Activated CD4-positive, alpha-beta T cell treated with anti-CD3 and anti-CD28 coated beads, Interleukin-2, amount 50 U/mL, for 24 hours (primary cell): Measurements from ENCODE around the gene BTBD2.

ENCODE experiments used
- DNase-seq, 2 donors: peaks; one replicate each; pipeline ENCODE4 v3.0.0-alpha.2; 2020; ENCODE audit warnings: low read depth in 1 of 2, low spot score in 1 of 2

Gene BTBD2

GRCh38 chr19:1944088-1944915, 71.2 kb downstream of the BTBD2 start:
- DNase-seq = no peak

DNA sequence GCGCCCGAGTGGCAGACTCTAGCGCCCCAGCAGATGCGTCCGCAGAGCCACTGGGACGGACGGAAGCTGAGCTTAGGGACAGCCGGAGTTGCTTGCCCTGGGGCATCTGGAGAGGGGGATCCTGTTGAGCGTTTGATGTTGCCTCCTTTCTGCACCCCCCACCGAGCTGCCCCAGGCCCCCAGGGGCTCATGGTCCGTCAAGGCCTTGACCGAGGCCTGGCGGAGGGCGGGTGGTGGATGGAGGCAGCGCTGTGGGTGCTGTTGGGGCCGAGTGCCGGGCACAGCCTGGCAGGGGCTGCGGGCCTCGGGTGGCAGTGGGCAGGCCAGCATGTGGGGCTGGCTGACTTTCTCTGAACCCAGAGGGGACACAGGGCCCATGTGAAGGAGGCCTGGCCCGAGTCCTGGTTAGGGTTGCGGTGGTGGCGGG, 71.8 kb downstream of the BTBD2 start:
- DNase-seq = no peak

DNA sequence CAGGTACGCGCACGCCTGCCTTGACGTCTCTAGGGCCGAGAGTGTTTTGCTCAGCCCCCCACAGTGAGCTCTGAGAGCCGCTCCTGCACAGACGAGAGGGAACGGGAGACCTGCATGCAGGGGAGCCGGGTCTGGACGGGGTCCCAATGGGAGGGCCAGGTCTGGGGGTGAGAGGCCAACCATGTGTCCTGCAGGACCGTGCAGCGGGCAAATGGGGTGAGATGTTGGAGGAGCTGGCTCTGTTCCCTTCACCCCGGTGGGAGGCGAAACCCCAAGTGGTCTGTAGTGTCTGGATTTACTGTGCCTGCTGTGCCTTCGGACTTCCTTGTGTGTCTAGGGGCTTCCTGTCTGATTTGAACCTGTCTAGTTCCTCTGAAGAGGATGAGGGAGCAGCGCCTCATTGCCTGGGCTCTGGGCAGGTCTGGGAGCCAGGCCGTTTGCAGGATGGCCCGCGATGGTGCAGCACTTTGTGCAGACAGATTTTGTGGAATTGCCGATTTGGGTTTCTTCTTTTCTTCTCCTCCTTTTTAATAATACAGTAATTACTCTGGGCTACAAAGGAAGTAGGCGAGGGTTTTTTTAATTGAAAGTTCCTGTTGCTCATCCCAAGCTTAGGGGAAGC, 72.5 kb downstream of the BTBD2 start:
- no peak for DNase-seq

DNA sequence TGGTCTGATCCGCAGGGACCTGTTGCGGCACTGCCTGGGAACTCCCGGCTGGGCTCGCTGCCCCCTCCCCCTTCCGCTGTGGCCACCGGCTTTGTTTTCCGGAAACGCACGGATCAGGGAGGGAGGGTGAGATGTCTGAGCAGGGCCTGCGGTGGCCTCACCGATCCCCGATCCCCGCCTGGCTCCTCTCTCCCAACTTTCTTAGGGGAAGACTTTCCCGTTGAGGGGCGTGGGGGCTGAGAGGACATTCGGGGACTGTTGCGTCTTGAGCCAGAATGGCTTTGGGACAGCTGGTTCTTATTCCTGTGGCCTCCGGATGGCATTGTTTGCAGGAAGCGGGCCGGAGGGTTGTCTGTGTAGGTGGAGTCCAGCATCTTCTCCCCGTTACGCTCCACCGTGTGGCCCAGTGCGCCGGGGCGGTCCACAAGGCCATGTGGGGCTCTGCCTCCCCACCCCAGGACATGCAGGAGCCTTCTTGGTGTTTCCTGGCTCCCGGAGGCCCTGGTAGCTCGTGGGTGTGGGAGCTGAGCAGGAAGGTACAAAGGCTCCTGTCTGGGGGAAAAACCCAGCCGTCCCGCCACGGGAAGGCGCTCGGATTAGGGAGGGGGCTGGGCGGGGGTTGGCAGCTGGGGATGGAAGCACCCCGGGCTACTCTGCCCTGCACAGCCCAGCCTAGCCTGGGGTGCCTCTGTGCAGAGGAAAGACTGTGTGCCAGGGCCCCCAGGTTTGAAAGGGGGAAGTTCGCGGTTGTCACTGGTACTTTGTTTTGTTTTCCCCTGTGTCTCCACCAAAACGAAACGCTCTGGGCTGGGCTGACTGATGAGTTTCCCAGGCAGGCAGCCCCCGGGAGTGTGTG, 73.2 kb downstream of the BTBD2 start:
- peak; percentile 32 to 60 for DNase-seq

DNA sequence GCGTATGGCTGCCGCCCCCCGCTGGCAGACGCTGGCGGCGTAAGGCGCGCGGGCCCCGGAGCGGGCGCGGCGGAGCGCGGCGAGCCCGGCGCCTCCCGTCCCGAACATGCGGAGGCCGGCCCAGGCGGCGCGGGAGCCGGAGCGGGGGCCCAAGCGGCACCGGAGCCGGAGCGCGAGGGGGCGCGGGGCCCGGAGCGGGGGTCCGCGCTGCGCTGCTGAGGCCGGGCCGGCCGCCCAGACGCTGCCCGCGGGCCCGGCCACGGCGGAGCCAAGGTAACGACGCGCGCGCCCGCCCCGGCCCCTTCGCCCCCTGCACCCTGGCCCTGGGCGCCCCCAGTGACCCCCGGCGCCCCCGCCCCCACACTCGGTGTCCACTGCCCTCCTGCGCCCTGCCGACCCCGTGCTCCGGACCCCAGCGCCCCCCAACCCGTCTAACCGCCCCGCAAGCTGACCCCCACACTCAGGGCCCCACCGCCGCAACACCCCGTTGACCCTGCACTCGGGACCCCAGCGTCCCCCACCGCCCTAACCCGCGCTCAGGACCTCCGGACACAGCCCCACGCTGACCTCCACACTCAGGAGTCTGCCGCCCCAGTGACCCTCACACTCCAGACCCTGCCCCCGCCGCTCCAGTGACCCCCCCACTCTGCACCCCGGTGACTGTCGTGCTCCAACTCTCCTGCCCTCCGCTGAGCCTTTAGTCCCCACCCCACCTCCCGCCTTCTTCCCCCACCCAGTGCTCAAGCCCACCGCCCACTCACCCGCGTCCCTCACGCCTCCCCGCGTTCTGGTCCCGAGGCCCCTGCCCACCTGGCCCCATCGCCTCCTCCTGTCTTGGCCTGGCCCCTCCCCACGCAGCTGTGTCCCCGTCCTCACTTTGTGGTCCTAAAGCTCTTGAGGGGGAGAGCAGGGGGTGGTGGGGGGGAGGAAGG, 74.1 kb downstream of the BTBD2 start, which contains the start of gene CSNK1G2:
Gene CSNK1G2 (plus strand): TSS at position 27 of the 932 bp plus-strand sequence. CDS start 28,601 bp downstream, outside the sequence.
- no peak for DNase-seq

GRCh38 chr19:1938071-1938470, 77.4 kb downstream of the BTBD2 start:
- DNase-seq = no peak

DNA sequence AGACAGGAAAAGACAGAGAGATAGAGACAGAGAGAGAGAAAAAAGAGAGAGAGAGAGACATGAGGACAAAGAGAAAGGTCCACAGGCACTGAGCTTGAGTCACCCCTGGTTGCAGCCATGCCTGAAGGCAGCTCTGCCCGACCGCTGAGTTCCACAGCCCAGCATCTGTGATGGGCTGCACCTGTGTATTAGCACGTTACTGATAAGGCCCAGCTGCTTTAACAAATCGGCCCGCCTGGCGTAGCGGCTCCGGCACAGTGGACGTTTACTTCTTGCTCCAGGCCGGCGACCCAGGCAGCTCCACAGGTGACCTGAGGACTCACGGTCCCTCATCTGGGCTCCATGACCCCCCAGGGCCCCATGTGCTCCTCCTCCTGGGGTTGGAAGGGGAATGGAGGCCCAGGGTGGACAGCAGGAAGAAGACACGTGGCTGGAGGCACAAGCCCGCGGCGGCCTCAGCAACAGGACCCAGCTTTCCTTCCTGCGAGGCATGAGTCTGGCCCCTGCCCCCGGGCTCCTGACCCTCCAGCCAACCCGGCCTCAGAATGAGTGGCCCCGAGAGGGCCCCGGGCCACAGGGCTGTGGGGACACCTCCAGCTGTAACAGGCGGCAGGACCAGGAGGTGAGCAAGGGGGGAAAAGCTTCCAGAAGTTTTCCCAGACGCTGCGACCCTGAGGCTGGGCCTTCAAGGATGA, 78.5 kb downstream of the BTBD2 start:
- no peak for DNase-seq

GRCh38 chr19:1936430-1936829, 79.1 kb downstream of the BTBD2 start:
- DNase-seq = no peak

GRCh38 chr19:1935484-1936208, 79.9 kb downstream of the BTBD2 start:
- no peak for DNase-seq
